Amniotic epithelial cell (primary cell): Measurements from ENCODE around the gene OAF.

Experiments
- DNase-seq: peaks from one replicate; pipeline ENCODE4 v3.0.0-alpha.2; 2010; ENCODE audit warnings: low read depth

OAF gene

GRCh38 chr11:120184371-120184945 lies 26.4 kb upstream of the OAF start:
- no peak for DNase-seq

- DNase-seq, result peak; percentile 74
Observed at GRCh38 chr11:120184946-120185705, 25.7 kb upstream of the OAF start.

DNA sequence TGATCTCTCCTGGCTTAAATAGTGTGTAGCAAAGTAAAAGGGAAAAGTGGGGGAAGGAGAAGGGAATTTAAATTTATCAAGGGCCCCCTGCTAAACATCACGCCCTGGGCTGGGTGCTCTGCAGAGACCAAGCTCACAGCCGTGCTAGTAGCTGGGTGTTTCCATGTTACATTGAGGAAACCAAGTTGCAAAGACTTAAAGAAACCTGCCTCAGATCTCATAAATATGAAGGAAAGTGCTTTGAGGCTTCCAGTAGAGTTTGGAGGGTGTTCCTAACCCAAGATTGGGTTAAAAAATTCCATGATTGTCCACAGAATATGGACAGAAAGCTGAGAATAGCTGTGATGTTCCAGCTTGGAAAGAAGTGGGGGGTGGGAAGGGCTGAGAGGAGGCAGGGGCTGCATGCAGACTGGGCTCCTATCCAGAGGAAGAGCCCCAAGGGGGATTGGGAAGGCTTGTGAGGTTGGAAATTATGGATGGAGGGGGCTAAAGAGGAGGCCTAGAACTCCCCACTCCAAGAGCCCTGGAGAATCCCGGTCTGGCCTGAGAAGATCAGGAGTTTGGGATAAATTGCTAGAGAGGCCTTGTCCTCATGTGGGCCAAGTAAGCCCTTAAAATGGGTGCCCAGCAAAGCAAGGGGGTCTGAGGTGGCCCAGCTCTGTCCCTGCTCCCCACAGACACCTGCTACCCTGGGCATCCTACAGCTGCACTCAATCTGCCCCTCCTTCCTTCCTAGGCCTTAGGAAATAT lies 25.0 kb upstream of the OAF start:
- DNase-seq, result no peak

DNA sequence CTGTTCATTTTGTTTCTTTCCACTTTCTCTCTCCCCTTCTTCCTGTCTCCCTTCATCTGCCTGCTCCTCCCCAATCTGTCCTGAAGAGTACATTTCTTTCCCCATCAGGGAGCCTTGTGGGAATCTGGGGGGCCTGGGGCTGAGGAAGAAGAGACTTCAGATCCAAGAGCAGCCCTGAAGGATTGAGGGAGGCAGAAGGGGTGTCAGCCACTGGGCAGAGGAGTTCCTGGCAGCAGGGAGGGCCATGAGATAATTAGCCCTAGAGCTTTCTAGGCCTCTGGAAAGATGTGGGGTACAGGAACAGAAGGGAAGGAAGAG lies 24.4 kb upstream of the OAF start:
- no peak for DNase-seq

DNA sequence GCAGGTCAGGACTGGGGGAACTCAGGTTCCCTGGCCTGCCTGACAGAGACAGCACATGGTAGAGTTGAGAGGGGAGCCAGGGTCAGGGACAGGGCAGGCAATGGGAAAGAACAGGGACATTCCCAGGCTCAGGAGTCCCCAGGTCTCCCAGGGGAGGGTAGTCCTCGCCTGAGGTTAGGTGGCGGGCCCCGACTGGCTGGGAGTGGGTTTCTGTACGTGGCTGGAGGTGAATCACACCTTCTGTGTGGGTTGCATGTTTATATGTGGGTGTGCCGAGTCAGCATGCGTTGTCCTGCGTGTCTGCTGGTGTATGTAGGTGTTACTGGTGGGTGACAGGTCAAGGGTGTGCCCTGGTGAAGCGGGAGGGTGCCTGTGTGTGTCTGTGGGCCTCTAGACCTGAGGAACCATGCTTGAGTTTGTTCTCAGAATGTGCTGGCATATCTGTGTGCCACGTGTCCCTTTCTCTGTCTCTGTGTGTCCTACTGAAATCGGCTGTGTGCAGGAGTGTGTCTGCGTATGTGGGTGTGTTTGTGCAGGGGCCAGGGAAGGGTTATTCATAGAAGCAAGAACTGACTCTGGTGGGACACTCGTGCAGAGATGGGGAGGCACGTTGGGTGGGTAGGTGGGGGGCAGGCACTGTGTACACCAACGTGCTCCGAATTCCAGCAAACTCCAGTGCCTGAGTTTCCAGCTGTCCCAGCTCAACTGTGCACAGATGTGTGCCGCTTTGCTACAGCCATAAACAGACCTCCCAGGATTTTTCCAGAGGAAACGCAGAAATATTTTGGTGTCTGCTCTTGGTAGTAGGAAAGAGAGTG lies 23.8 kb upstream of the OAF start:
- no peak for DNase-seq

- DNase-seq, result no peak
Observed at GRCh38 chr11:120188371-120188770, 22.5 kb upstream of the OAF start.

GRCh38 chr11:120188811-120189455 lies 21.9 kb upstream of the OAF start:
- DNase-seq, result no peak

- no peak for DNase-seq
Observed at GRCh38 chr11:120191058-120191457, 19.8 kb upstream of the OAF start.

DNA sequence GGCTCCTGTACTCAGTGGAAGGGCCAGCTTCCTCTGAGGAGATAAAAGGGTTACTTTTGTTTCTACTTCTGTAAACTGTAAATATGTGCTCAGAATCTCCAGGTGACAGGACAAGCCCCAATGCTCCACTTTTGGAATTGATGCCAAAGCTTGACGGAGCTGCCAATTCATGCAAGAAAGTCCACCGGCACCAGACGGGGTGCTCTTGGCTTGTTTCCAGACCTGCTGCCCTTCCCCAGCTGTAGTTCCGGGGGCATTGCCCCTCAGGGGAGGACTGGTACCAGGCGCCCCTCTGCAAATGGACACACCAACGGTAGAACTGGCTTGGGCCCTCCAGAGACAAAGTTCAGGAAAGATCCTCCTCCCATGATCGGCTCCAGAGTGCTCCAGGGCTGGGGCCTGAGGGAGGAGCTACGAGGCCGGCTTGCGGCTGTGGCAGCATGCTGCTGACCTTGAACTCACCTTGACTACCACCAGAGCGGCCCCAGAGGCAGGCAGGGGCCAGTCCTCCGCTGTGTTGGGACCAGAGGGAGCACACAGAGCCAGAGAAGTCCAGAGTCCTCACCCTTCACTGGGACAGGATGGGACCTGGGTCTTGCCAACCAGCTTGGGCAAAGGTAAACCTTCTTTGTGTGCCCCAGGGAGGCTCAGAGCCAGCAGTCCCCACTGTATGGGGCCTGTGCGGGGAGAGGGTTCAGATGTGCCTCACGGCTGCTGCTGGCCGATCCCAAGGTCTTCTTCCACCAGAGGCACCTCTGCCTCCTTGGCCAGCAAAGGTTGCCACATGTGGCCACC lies 17.8 kb upstream of the OAF start:
- no peak for DNase-seq

- no peak for DNase-seq
Observed at GRCh38 chr11:120194166-120194565, 16.7 kb upstream of the OAF start.

GRCh38 chr11:120195601-120196320 lies 15.1 kb upstream of the OAF start:
- DNase-seq, result no peak

GRCh38 chr11:120196826-120197225 lies 14.0 kb upstream of the OAF start:
- no peak for DNase-seq

GRCh38 chr11:120197251-120197891 lies 13.5 kb upstream of the OAF start:
- DNase-seq, result no peak

DNA sequence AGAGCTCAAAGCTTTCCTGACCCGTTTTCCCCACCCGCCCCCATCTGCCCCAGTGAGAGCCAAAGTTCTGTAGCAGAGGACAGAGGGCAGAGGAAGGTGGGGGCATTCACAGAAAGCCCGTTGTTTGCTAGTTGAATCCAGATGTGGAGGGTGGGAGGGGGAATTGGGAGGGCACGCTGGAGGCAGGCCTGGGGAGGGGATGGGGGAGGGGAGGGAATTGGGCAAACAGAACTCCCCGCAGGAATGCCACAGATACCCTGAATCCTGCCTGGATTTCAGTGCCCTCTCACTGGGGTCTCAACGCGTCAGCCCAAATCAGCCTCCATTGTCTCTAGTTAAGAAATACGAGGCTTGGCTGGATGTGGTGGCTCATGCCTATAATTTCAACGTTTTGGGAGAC lies 12.9 kb upstream of the OAF start:
- no peak for DNase-seq

- no peak for DNase-seq
Observed at GRCh38 chr11:120198403-120198786, 12.4 kb upstream of the OAF start.

- DNase-seq, result no peak
Observed at GRCh38 chr11:120198787-120199469, 11.9 kb upstream of the OAF start.

DNA sequence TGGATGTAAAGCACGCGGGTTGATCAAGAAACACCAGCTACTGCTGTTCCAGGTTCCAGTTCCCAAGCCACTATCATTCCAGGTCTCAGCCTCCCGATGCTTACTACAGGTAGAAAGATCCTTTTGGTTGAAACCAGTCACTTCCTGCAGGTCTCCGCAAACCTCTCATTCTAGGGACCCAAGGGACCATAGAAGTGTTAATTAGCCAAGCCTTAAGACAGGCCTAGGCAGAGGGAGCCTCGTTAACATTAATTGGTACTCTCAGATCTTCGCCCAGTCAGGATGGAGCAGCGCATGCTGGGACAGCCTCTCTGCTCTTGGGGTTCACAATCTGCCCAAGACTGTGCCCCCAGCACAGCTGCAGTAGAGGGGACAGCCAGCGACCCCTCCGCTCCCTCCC lies 11.2 kb upstream of the OAF start:
- DNase-seq, result no peak

DNA sequence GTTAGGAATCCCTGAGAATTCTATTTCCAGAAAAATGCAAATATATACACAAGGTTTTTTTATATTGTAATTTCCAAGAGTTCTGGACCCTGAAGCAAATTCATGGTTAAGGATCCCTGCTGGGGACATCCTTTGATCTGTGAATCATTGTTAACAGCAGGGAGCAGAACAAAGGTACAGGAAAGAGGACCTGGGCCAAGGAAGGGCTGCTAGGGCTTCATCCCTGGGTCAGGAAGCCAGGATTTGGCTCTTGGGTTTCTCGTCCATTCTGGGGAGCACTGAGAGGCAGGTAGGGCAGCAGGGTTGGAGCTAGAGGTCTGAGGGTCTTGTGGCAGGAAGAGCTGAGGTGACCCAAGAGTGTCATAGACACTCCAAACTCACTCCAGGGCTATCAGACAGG lies 10.2 kb upstream of the OAF start:
- DNase-seq, result no peak

DNA sequence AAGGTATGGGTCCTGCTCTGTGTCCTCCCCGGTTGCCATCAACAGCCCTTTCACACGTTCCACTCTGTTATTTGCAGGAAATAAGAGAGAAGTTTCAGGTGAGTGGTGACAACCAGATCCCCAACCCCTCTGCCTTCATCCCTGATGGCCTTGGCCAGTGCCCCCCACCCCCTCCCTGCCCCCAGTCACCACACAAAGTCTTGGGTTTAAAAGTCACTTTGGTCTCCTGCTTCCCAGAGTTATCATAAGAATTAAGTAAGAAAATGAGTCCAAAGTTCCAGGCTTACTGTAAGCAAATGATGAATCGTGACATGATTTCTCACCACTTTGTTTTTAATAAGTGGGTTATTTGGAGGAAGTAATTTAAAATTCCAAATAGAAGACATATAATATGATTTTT lies 9.2 kb upstream of the OAF start:
- no peak for DNase-seq

- DNase-seq, result peak; percentile 39
Observed at GRCh38 chr11:120203626-120204025, 7.2 kb upstream of the OAF start.
